ENCODE data around the gene MAPKAP1.
"Not testable (repeated sequence)": the region's sequence is repeated elsewhere in the genome, so short reads cannot be mapped to it uniquely, and the experiment has no call there.

Gene MAPKAP1

DNA sequence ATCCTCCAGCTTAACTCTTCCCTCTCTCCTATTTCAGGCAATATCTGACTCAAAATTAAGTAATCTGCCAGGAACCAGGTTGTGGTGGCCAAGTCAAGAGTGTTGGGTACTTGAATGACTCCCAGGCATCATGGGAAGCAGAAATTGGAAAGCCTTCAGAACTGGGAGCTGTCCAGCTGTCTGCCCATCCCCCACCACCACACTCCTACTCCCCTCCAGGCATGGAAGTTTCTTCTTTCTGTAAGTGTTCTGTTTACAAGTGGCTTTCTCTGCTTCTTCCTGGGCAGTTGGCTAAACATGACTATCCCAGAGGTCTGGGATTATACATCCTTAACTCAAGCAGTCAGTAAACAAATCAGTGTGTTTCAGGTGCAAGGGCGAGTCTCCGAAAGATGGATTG is 25.6 kb upstream of the MAPKAP1 start:
- no peak for DNase-seq

DNA sequence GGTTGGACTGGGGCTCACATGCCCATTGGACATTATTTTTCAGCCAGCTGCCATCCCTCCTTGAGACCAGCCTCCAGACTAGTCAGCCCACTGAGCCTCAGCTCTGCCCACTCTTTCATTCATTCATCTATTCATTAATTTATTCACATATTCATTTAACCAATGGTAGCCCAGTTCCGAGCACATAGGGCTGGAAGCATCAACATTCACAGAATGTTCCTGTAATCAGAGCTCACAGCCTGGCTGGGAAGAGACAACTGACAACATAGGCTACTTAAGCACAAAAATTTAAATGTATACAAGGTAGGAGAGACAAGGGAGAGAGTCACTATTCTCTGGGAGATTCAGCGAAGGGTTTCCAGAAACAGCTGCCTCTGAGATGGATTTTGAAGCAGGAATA is 23.2 kb upstream of the MAPKAP1 start:
- DNase-seq, result no peak

DNA sequence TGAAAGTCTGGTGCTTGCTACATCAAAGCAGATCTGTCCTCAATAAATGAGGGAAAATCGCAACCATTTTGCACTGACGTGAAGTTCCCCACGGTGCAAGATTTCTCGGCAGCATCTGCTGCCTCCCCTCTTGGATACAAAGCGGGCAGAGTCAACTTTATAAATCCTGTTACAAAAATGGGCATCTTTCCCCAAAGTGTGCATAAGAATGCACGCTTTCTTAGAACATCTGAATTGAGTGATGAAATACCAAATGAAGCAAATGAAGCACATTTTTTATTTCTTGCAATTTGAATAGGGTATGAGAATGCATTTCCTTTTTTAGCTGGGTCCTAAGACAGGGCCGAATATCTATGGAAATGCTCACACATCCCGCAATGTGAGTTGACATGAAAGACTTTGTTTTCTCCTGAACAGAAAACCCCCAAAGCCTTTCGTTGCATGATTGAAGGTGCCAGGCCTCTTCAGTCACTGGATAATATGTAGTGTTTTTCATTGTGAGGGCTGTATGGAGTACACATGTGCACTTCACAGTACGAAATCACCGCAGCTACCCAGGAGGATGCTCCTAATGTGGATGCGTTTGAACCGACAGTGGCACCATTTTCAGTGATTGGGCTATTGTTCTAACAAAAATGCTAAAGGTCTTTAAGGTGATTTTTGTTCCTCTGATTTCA is 19.6 kb upstream of the MAPKAP1 start:
- no peak for DNase-seq

DNA sequence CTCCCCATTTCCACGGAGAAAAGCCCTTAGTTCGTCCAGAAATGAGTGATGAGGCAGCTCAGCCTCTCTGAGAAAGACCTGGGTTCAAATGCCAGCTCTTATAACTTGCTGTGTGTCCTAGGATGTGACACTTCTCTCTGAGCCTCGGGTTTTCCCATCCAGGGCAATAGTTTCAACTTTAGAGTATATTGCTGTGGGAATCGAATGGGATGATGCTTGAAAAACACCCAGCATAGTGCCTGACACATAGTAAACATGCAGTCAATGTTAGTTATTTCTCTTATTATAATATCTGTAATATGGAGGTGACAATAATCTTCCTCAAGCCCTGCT is 430 bp upstream of the MAPKAP1 start:
- no peak for DNase-seq

DNA sequence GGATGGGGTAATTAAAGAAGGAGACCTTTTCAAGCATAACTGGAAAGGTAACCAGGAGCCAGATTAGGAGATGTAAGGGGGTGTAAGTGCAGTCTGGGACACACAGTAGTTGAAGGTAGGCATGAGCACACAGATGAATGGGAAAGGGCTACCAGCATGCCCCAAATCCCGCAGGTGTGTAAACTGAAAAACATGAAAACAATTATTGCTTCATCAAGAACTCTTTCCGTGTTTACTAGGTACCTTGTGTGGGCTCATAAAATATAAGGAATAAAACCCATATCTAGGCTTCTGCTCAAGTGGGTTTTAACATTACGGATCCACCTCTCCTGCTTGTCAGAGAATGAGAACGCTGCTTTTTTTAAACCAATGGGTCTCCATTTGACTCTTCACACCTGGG is 1.1 kb downstream of the MAPKAP1 start:
- DNase-seq, result no peak

DNA sequence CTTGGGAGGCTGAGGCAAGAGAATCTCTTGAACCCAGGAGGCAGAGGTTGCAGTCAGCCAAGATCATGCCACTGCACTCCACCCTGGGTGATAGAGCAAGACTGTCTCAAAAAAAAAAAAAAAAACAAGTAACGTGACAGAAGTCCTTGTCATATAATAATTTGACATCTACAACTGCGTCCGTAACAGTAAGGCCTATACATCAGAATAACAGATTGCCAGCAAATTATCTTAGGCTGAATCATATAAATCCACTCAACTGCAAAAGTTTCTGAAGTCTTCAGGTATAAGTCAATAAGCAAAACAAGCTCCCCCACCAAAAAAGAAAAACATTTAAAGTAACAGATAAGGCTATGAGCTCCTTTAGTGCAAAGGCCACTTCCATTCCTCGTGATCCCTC is 3.3 kb downstream of the MAPKAP1 start:
- DNase-seq, result no peak

DNA sequence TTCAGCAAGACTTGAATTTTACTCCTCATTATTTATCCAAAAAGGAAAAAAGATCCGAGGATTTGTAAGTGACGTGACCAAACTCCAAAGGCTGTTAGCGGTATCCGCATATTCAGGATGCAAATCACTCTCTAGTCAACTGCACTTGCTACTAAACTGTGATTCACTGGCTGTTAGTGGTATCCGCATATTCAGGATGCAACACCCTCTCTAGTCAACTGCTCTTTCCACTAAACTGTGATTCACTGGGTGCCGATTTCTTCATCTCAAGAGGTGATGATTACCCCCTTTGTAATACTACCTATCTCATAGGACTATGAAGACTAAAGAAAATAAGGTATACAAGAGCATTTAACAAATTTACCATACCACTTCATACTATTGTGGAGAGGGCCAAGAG is 5.7 kb downstream of the MAPKAP1 start:
- no peak for DNase-seq

DNA sequence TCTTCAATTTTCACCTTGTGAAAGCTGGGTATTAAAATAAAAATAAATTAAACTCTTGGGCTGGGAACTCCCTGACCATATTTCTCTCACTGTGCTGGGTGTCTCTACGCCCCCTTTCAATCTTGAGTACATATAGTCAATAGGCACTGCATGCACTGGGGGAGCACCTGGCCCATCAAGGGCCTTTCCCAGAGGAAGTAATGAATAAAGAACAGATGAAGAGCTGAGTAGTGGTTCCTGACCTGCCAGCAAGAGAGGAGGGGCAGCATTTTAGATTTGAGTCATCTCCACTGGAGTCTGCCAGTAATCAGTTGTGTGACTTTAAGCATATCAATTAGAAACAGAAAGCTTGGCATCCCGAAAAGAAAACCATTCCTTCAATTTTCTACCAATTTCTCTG is 6.2 kb downstream of the MAPKAP1 start:
- DNase-seq, result no peak

DNA sequence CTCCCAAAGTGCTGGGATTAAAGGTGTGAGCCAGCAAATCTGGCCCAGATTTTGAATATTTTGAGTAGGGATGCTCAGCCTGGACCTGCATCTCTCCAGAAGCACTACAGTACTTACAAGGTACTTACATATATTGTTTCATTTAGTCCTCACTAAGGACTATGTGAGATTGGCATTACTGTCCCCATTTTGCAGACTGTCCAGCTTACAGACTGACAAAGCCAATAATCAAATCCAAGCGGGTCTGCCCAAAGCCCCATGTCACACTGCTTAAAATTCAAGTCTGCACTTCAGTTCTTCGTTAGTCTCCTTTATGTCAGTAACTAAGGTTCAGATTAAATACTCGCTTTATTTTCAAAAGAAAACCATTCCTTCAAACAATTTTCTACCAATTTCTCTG is 7.1 kb downstream of the MAPKAP1 start:
- no peak for DNase-seq

DNA sequence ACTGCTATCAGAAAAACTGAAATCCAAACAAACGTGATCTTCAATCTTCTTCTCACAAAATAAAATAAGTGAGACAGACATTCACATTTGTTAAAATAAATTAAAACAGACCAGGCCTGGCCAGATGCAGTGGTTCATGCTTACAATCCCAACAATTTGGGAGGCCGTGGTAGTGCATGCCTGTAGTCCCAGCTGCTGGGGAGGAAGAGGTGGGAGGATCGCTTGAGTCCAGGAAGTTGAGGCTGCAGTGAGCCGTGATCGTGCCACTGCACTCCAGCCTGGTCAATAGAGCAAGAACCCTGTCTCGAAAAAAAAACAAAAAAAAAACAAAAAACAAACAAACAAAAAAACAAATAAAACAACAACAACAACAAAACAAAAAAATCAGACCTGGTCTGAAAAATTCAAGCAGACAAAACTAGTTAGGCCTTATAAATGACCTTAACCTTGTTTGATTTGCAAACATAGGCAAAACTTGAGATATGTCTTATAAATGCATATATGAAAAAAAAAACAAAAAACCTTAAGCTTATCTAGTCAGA is 10.8 kb downstream of the MAPKAP1 start:
- DNase-seq, result no peak

DNA sequence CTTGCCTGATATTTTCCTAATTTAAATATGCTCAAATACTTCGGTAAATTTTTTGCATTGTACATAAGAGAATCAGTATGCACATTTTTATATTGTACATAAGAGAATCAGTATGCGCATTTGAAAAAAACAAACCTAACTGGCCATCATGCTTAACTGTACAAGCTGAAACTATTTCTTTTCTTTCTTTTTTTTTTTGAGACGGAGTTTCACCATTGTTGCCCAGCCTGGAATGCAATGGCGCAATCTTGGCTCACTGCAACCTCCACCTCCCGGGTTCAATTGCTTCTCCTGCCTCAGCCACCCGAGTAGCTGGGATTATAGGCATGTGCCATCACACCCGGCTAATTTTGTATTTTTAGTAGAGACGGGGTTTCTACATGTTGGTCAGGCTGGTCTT is 11.5 kb downstream of the MAPKAP1 start:
- not testable (repeated sequence) for DNase-seq

DNA sequence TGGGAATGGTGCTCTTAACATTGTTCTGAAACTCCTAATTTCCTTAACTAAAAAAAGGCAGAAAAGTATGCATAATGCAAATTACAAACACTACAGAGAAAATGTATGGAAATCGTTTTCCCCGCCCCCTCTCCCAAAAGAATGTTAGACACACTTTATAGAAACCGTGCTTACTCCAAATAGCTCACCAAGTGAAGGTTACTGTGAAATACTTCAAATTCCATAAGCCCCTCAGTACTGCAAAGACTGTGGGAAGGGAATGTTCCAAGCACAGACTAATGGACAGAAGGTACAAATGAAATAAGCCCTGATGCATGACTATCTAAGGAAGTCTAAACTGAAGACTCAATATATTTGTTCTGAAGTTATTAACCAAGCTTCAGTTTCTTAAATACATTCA is 12.5 kb downstream of the MAPKAP1 start:
- DNase-seq, result no peak

DNA sequence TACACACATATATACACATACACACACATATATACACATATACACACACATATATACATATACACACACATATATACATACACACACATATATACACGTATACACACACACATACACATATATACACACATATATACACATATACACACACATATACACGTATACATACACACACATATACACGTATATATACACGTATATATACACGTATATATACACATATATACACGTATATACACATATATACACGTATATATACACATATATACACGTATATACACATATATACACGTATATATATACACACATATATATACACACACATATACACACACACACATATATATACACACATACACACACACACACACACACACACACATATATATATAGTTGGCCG is 13.5 kb downstream of the MAPKAP1 start:
- DNase-seq, result not testable (repeated sequence)

DNA sequence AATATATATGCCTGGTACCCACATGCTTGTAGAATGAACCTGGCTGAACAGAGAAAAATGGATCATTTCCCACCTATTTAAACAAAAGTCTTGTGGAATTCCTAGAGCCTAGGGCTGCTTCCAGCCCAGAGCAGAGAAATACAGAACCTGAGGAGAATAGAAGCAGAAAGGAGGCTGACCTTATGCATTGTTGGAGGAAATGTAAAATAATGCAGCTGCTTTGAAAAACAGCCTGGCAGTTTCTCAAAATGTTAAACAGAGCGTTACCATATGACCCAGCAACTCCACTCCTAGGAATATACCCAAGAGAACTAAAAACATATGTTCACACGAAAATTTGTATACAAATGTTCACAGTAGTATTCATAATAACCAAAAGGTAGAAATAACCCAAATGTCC is 15.1 kb downstream of the MAPKAP1 start:
- no peak for DNase-seq

DNA sequence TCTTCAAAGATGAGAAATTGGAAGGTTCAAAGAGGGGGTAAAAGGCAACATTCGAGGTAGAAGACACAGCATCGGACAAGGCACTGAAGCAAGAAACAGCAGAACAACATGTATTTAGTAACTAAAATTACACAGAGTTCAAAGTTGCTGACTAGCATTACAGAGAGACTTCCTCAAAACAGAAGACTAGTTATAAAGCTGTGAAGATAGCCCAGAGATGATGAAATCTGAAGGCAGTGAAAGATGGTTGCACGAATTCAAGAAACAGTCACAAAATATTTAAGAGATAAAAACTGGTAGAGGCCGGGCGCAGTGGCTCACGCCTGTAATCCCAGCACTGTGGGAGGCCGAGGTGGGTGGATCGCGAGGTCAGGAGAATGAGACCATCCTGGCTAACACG is 16.3 kb downstream of the MAPKAP1 start:
- no peak for DNase-seq

DNA sequence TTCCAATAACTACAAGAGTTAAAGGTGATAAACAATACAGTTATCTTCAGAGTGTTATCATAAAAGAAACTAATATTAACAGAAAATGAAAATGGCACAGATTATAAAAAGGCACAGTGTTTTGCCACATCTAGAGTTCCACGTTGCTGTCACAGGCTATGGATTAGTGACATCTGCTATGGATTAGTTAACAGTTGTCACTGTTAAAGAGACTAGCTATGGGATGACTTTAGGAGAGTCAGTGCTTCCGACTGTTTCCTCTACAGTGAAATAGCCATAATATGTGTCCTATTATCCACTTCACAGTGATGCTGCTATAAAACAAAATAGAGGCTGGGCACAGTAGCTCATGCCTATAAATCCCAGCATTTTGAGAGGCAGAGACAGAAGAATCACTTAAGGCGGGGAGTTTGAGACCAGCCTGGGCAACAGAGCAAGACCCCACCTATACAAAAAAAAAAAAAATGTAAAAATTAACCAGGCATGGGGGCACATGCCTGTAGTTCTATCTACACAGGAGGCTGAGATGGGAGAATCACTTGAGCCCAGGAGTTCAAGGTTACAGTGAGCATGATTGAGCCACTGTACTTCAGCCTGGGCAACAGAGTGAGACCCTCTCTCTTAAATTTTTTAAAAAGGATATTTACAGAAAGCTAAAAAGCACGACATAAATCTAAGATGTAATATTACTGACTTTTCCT is 19.7 kb downstream of the MAPKAP1 start:
- no peak for DNase-seq

DNA sequence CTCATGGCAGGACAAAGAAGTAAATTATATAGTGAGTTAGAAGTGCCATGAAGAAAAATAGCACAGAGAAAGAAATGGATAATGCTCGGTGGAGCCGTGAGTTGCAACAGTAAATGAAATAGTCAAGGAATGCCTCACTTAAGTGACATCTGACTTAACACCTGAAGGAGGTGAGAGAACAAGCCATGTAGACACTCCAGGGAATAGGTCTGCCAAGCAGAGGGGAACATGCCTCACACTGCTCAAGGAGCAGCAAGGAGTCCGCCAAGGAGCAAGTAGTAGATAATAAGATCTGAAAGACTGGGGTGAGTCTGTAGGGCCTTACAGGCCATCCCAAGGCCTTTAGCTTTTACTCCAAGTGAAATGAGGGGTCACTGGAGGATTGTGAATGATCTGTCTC is 21.8 kb downstream of the MAPKAP1 start:
- no peak for DNase-seq

DNA sequence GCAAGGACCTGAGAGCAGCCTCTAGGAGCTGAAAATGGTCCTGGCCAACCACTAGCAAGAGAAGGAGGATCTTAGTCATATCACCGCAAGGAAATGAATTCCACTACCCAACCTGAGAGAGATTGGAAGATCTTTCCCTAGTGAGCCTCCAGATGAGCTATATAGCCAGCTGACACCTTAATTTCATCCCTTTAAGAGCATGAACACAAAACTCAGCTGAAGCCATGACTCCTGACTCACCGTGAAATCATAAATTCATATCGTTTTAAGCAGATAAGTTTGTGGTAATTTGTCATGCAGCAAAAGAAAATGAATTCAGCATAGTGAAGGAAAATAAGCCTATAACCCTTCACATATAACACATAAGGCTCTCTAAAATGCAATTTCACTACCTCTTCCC is 23.5 kb downstream of the MAPKAP1 start:
- no peak for DNase-seq

DNA sequence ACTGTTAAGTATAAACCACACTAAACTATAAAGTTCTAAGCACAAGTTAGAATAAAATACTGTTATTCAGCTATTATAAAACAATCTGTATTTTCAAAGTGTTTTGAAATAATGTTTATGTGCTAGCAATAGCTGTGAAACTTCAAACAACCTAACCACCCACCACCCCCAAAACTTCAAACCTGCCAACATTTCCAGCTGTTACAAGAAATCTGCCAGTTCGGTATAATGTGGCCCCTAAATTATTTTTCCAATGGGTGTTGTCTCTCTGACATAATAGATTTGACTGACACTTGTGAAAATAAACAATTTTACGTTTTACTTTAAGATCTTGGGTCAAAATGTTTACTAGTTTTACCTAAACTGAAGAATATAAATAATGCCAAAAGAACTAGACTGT is 24.7 kb downstream of the MAPKAP1 start:
- no peak for DNase-seq

DNA sequence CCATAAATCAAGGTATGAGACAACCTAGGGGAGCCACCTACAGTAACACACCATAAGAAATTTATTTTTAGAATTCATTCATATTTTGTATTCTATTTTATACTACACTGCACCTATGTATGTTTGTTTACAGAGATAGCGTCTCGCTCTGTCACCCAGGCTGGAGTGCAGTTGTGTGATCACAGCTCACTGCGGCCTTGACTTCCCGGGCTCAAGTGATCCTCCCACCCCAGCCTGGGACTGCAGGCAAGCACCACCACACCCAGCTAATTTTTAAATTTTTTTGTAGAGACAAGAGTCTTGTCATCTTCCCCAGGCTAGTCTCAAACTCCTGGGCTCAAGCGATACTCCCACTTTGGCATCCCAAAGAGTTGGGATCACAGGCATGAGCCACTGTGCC is 25.4 kb downstream of the MAPKAP1 start:
- no peak for DNase-seq

DNA sequence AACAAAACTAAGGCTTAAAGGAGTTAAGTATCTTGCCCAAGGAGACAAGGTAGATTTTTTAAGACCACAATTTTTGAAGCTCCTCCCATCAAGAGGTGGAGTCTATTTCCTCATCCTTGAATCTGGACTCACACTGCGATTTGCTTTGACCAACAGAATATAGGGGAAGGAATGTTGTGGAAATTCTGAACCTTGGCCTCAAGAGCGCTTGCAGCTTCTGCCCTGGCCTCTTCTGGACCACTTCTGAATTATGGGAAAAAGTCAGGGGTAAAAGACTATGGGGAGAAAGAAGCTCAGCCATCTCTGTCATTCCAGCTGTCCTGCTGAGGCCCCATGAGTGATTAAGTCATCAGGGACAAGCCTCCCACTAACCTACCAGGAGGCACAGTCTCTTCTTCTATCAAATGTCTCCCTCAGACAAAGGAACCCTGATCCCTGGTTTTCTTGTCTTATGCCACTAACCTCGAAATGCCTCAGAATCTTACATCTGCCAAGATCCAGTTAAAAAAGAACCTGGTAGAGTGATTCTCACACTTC is 25.9 kb downstream of the MAPKAP1 start:
- DNase-seq, result no peak

DNA sequence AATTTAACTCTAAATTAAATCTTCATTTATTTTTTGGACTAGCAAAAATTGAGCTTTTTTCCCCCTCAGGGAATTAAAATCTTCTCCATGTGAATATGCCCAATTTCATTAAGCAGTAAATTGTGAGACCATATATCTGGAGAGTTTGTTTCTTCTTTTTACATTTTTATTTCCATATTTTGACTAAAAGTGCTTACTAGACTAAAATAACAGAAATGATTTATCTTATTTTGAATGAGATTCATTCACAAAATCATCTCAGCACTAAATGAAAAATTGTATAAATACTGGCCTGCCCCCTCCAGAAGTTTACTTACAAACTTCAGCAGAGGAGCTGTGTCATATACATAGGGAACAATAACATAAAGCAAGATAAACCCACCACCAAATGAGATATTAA is 26.6 kb downstream of the MAPKAP1 start:
- DNase-seq, result no peak

DNA sequence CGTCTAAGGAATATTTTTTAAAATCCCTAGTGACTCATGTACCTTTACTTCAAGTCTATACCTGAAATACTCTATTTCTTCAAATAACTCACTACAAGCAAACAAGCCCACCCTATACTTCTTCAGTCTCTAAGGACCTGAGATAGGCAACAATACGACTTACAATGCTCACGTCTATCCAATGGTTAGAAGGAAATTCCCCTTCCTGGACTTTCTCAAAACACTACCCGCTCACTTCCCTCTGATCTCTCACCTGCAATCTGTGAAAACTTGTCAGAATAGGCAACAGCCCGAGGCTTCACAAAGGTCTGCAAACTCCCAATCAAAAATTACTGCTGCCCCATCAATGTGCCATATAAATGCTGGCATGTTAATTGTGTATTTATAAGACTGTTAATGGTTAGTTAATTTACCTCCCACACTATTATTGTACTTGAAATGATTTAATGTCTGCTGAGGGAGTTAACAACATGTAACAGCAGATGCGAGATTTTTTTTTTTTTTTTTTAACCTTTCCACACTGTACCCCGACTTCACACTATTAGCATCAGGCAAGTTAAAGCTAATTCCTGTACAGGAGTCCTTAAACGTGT is 27.3 kb downstream of the MAPKAP1 start:
- DNase-seq, result no peak
